ENCODE results near the gene SPSB1.

Gene SPSB1

GRCh38 chr1:9260059-9260766 lies 32.5 kb upstream of the SPSB1 start:
- no peak for DNase-seq (ENCODE audit: low read depth)

GRCh38 chr1:9261496-9261895 lies 31.2 kb upstream of the SPSB1 start:
- no peak for DNase-seq (ENCODE audit: low read depth)

GRCh38 chr1:9262096-9262986 lies 30.4 kb upstream of the SPSB1 start:
- DNase-seq (ENCODE audit: low read depth), result no peak

- no peak for DNase-seq (ENCODE audit: low read depth)
Observed at GRCh38 chr1:9263276-9263855, 29.3 kb upstream of the SPSB1 start.

GRCh38 chr1:9263984-9264872 lies 28.5 kb upstream of the SPSB1 start:
- no peak for DNase-seq (ENCODE audit: low read depth)

GRCh38 chr1:9265037-9265436 lies 27.7 kb upstream of the SPSB1 start:
- no peak for DNase-seq (ENCODE audit: low read depth)

GRCh38 chr1:9265968-9266367 lies 26.7 kb upstream of the SPSB1 start:
- no peak for DNase-seq (ENCODE audit: low read depth)

GRCh38 chr1:9267352-9267686 lies 25.4 kb upstream of the SPSB1 start:
- no peak for DNase-seq (ENCODE audit: low read depth)

GRCh38 chr1:9267827-9268581 lies 24.7 kb upstream of the SPSB1 start:
- no peak for DNase-seq (ENCODE audit: low read depth)

- DNase-seq (ENCODE audit: low read depth), result no peak
Observed at GRCh38 chr1:9269078-9269501, 23.6 kb upstream of the SPSB1 start.

GRCh38 chr1:9269721-9270120 lies 23.0 kb upstream of the SPSB1 start:
- DNase-seq (ENCODE audit: low read depth), result no peak

- no peak for DNase-seq (ENCODE audit: low read depth)
Observed at GRCh38 chr1:9270290-9270883, 22.3 kb upstream of the SPSB1 start.

GRCh38 chr1:9271283-9271682 lies 21.4 kb upstream of the SPSB1 start:
- no peak for DNase-seq (ENCODE audit: low read depth)

GRCh38 chr1:9271861-9272595 lies 20.7 kb upstream of the SPSB1 start:
- DNase-seq (ENCODE audit: low read depth), result no peak

- DNase-seq (ENCODE audit: low read depth), result no peak
Observed at GRCh38 chr1:9273177-9273576, 19.5 kb upstream of the SPSB1 start.

- no peak for DNase-seq (ENCODE audit: low read depth)
Observed at GRCh38 chr1:9275161-9275560, 17.5 kb upstream of the SPSB1 start.

GRCh38 chr1:9275567-9276034 lies 17.1 kb upstream of the SPSB1 start:
- DNase-seq (ENCODE audit: low read depth), result peak; percentile 72

- DNase-seq (ENCODE audit: low read depth), result no peak
Observed at GRCh38 chr1:9278116-9278515, 14.6 kb upstream of the SPSB1 start.

GRCh38 chr1:9278585-9279153 lies 14.0 kb upstream of the SPSB1 start:
- DNase-seq (ENCODE audit: low read depth), result no peak

Data from activated T-cell treated with anti-CD3 and anti-CD28 coated beads for 24 hours (primary cell).